GM18951 (cell line): ENCODE results near the gene DNMT3L.
"Not testable (repeated sequence)": the region's sequence is repeated elsewhere in the genome, so short reads cannot be mapped to it uniquely, and the experiment has no call there.

ENCODE experiments used
- POLR2A ChIP-seq: IDR thresholded peaks from 4 replicates; pipeline ENCODE4 v1.6.1; 2011; ENCODE audit warnings: mild to moderate bottlenecking; ENCODE audit not compliant: insufficient read length, insufficient read depth; ENCODE audit errors: extremely low read depth
- in situ Hi-C: fragments of 300-500 bp; cut with MboI; formaldehyde crosslinking; loops from one replicate; pipeline ENCODE4 v1.12.0; 2022; ENCODE audit warnings: low sequenced_read_pairs, mixed read lengths, inconsistent platforms; ENCODE audit not compliant: unreplicated experiment

DNMT3L gene

DNA sequence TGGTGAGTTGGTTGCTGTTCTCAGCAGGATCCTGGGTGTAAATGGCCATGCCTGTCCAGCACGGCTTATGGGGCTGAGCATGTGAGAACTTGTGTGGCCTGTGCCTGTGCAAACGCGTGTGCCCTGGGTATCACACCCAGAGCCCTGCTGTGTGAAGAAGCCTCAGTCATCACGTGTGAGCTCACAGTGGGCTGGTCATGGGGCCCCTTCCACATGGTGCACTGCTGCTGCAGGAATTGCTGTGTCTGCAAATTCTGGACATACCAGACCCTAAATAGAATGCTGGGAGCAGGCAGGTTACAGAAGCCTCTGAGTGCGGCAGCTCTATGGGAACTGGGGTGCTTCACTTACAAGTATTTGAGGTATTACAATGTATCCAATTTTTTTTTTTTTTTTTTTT, 38.4 kb downstream of the DNMT3L start:
- in situ Hi-C loops, result not testable (repeated sequence)

DNA sequence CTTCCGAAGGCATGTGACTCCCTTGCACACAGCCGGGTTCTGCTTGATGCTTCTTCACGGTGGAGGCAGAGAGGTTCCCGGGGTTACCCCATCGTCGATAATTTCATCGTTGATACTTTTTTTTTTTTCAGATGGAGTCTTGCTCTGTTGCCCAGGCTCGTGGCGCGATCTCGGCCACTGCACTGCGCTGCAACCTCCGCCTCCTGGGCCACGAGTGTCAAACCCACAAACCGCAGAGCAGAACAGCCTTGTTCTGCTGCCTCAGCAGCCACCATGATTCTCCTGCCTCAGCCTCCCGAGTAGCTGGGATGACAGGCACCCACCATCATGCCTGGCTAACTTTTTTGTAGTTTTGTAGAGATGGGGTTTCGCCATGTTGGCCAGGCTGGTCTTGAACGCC, 41.0 kb downstream of the DNMT3L start:
- in situ Hi-C loops, result not testable (repeated sequence)

DNA sequence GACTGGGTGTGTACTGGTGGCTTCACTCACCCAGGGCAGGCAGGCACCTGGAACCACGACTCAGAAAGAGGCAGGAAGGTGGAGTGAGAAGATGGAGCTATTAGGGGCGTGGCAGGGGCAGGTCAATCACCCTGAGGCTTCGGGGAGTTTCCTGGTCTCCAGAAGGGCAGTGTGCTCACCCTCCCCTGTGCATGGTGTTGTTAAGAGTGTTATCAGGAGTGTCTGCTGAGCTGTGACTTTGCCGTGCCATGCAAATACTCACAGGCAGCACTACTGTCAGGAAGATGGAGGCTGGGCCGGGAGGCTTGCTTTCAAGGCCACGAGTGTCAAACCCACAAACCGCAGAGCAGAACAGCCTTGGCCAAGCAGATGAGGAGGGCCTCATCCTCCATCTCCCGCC, 43.2 kb downstream of the DNMT3L start:
- in situ Hi-C loops, result not testable (repeated sequence)

DNA sequence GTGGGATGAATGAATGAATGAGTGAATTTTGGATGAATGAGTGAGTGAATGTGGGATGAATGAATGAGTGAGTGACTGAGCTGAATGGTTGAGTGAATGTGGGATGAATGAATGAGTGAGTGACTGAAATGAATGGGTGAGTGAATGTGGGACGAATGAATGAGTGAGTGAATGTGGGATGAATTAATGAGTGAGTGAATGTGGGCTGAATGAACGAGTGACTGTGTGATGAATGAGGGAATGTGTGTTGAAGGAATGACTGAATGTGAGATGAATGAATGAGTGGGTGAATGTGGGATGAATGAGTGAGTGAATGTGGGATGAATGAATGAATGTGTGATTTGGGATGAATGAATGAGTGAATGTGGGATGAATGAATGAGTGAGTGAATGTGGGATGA, 49.7 kb downstream of the DNMT3L start:
- in situ Hi-C loops, result not testable (repeated sequence)

DNA sequence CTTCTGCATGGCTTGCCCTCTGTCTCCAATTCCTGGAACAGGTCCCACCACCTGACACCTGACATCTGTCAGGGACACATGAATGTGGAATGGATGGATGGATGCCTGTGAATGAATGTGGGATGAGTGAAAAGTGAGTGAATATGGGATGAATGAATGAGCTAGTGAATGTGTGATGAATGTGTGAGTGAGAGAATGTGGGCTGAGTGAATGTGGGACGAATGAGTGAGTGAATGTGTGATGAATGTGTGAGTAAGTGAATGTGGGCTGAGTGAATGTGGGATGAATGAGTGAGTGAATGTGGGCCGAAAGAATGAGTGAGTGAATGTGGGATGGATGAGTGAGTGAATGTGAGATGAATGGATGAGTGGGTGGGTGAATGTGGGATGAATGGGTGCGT, 50.1 kb downstream of the DNMT3L start:
- in situ Hi-C loops, result not testable (repeated sequence)

DNA sequence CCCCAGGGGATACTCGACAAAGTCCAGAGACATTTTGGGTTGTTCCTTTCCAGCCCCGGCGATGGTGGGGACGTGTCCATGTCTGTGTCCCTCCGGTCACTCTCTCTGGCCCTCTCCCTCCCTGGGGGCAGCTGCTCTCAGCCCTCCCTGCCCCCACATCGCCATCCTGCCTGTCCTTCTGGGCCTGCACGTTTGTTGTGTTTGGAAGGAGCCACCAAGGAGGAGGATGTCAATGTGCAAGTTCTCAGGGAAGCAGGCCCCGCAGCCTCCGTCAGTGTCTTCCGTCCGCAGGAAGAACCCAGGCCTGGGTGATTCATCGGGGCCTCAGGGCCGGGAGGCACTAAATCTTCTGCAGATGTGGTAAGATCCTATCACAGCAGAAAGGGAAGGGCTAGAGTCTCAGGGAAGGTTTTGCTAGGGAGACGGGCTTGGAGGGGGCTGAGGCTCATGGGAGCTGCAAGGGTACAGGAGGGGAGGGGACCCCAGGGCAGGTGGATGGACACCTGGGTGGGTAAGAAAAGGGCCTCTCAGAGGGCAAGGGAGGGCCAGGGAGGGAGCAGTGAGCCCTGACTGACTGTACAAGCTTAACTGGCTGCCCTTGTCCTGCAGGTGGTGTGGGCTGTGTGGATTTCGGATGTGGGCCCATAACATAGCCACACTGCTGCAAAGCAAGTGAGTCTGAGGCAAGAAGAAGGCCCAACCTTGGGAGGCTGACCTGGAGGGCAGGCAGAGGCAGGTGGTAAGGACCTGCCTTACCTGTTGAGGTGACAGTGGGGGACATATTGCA, 53.6 kb downstream of the DNMT3L start:
- in situ Hi-C loops, result not testable (repeated sequence)

DNA sequence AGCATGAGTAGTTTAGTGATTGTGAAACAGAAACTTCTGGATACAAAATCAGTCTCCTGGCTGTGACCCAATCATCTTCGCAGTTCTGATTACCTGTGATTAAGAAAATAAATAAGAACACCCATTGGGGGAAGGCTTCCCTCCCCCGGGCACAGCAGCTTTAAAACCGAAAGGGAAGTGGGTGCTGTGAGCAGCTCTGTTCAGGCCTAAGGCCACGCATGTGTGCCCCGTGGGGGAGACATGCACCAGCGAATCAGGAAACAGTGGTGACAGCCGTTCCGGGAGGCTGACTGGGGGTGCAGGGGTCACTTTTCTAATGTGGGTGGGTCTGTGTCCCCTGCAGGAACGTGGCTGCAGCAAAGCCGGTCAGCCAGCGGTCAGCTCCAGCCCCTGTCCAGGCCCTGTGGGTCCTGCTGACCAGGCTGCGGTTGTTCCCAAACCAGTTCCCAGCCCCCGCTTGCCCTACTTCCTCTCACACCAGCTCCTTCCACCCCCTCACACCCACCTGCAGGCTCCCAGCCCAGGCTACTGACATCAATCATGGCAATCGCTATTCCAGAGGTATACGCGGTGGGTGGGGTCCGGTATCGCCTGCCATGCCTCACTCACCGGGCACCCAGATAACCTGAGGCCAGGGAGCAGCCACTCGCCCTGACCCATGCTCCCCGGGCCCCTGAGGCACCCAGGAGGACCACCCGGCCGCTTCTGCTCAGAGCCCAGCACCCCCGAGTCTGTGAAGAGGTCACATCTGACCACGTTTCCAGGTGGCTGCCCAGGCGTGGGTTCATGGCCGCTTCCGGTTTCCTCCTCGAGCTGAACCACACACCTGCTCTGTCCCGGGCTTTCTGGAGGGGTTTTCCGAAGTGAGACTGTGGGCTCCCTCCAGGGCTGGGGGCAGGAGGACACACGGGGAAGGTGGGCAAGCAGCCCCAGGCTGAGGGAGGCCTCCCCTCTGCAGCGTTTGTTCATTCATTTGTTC, 54.7 kb downstream of the DNMT3L start:
- in situ Hi-C loops, result not testable (repeated sequence)

DNA sequence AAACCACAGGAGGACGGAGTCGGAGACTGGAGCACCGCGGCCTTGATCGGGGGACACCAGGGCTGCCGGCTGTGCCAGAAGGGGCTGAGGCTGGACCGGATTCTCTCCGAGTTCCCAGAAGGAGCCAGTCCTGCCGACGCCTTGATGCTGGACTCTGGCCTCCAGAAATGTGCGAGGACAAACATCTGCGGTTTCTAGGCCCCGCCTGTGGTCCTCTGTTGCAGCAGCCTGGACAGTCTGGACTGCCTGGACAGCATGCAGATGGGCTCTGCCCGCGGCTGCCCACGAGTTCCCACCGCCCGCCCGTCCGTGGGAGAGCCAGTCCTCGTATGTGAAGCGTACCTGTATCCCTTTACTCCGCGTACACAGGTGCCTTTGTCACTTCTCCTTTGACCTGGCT, 55.5 kb downstream of the DNMT3L start:
- in situ Hi-C loops, result not testable (repeated sequence)

DNA sequence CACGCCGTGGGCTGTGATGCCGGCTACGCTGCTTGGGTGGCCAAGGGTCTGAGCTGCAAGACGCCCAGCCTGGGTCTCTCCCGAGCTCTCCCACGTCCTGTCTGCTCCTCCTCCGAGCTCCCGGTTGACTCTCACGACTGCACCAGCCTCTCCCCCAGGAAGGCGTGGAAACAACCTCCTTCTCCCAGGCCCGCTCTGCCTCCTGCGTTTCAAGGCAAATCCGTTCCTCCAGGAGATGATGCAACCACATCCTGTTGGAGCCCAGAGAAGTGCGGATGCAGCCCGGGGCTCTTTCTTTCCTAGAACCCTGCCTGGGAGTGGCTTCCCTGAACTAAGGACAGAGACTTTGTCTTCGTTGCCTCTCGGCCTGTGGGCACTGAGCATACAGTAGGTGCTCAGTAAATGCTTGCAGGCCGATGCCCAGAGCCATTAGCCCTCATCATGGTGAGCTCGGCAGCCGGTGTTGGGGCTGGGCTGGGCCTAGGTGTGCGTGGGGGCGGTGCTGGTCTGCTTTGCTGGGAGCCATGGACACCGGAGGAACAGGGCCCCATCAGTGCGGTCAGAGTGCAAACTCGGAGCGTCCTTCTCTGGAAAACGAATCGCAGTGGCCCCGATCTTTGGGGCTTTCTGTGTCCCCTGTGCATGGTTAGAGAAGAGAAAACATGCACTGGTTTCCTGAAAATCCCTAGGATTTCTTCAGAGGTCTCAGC, 59.0 kb downstream of the DNMT3L start:
- in situ Hi-C loops, result not testable (repeated sequence)

DNA sequence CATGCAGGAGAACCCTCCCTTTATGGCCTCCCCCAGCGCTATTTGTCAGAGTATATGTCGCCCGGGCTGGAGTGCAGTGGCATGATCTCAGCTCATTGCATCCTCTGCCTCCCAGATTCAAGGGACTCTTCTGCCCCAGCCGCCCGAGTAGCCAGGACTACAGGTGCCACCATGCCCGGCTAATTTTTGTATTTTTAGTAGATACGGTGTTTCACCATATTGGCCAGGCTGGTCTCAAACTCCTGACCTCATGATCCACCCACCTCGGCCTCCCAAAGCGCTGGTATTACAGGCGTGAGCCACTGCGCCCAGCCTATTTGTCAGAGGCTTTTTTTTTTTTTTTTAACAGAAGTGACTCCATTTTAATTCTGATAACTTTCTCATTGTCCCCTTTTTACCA, 61.7 kb downstream of the DNMT3L start:
- in situ Hi-C loops, result not testable (repeated sequence)

DNA sequence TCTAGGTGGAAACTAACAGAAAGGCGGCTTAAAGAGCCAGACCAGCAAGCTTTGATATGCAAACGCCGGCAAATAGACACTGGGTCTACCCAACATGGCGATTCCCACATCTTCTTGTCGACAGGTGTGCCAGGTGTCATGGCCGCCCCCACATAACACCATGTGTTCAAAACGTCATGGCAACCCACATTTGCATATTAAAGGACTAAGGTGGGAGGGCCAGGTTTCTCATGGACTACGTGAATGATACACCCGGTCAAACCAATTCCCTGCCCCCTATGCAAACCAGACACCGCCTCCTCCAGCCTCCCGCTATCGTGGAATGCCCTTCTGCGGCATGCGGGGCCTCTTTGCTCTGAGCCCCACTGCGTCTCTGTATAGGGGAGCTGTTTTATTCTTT, 62.2 kb downstream of the DNMT3L start:
- no peak for TF ChIP-seq POLR2A
- in situ Hi-C loops, result no loop called here

DNA sequence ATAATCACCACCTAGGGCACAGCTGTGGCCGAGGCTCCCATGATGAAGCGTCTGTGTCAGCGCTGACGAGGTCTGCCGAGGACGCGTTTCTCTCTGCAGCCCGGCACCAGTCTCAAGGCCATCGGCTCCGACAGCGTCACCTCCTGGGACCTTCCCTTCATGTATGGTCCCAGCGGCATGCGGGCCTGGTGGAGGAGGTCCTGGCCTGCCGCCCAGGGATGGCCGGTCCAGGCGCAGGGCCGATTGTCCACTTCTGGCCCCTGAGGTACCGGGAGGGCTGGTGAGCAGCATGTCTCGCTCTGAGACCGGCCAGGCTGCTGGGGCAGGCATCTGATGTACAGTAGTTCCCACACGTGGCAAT, 64.6 kb downstream of the DNMT3L start:
- in situ Hi-C loops, result not testable (repeated sequence)
